CD4-positive, alpha-beta T cell (primary cell): Measurements from ENCODE around the gene DPEP3. TPM values are rescaled to one million over a fixed set of nuclear protein-coding genes. Genes with fewer than 3 reads are reported as not detected.

ENCODE experiments used
- ATAC-seq: fragments of 200-7000 bp; cut with Tn5 transposase; one replicate; pipeline ENCODE4 v1.10.0; 2022; ENCODE audit warnings: mild to moderate bottlenecking; ENCODE audit not compliant: poor library complexity
- CTCF ChIA-PET: fragments of 350-600 bp; sonication (Branson Sonifier 250); formaldehyde crosslinking; loops from one replicate; lab custom pipeline; 2021; ENCODE audit warnings: antibody characterized with exemption, inconsistent platforms; lab: Charles Lee
- POLR2A ChIA-PET: fragments of 350-600 bp; sonication (Branson Sonifier 250); formaldehyde crosslinking; loops from one replicate; lab custom pipeline; 2021; ENCODE audit warnings: antibody characterized with exemption, inconsistent platforms; lab: Charles Lee
- DNase-seq, 14 experiments: peaks; one replicate each; pipeline ENCODE4 v3.0.0-alpha.2; 2013 to 2020; ENCODE audit warnings: mixed read lengths in 2 of 14
- H3K27ac ChIP-seq, 2 donors: one replicate each; pipeline versions ENCODE4 v1.5.1 to v1.7.0; 2013; ENCODE audit warnings: low read length in 2 of 2, low read depth in 1 of 2, mild to moderate bottlenecking in 1 of 2
- H3K27me3 ChIP-seq, 2 experiments: 1 replicate in 1 of 2; 2 replicates in 1 of 2; pipeline versions ENCODE4 v1.6.1 to v1.7.0; 2013; ENCODE audit warnings: low read length in 2 of 2, control low read depth in 1 of 2, mild to moderate bottlenecking in 1 of 2, moderate library complexity in 1 of 2; ENCODE audit not compliant: insufficient read depth in 2 of 2, control insufficient read depth in 1 of 2
- H3K36me3 ChIP-seq: one replicate; pipeline ENCODE4 v1.6.1; 2013; ENCODE audit warnings: low read length, control low read depth; ENCODE audit not compliant: insufficient read depth
- H3K4me1 ChIP-seq: one replicate; pipeline ENCODE4 v1.6.1; 2013; ENCODE audit warnings: low read length, control low read depth; ENCODE audit not compliant: insufficient read depth
- H3K4me3 ChIP-seq: one replicate; pipeline ENCODE4 v1.5.1; 2013; ENCODE audit warnings: mild to moderate bottlenecking, low read length, moderate library complexity
- H3K9me3 ChIP-seq, 2 experiments: 1 replicate in 1 of 2; 2 replicates in 1 of 2; pipeline versions ENCODE4 v1.6.1 to v1.7.0; 2013; ENCODE audit warnings: low read length in 2 of 2, mild to moderate bottlenecking in 2 of 2, control low read depth in 1 of 2, moderate library complexity in 1 of 2; ENCODE audit not compliant: control insufficient read depth in 1 of 2, insufficient read depth in 1 of 2
- H3K27ac Mint-ChIP-seq: one replicate; pipeline ENCODE4 v1.8.0; 2020; ENCODE audit warnings: mixed read lengths
- H3K27me3 Mint-ChIP-seq: one replicate; pipeline ENCODE4 v1.8.0; 2021; ENCODE audit warnings: mixed read lengths
- H3K36me3 Mint-ChIP-seq: one replicate; pipeline ENCODE4 v1.8.0; 2021; ENCODE audit warnings: low read depth, mixed read lengths
- H3K4me1 Mint-ChIP-seq: one replicate; pipeline ENCODE4 v1.8.0; 2021; ENCODE audit warnings: low read depth, mixed read lengths
- H3K4me3 Mint-ChIP-seq: one replicate; pipeline ENCODE4 v1.8.0; 2020; ENCODE audit warnings: mild to moderate bottlenecking, mixed read lengths
- H3K9me3 Mint-ChIP-seq: one replicate; pipeline ENCODE4 v1.8.0; 2020; ENCODE audit warnings: mixed read lengths
- CTCF ChIP-seq: fragments of 200-600 bp; IDR thresholded peaks from one replicate; pipeline ENCODE4 v1.8.0; 2022; ENCODE audit warnings: antibody characterized with exemption, mild to moderate bottlenecking
- intact Hi-C, 2 experiments: fragments of 100-400 bp; cut with DNase I in 1 of 2; cut with micrococcal nuclease in 1 of 2; formaldehyde crosslinking; loops; one replicate each; pipeline versions ENCODE4 v1.15.1 to v1.9.0; 2023 to 2025; cut with DNase I, micrococcal nuclease
- total RNA-seq, 174 experiments: library from RNA in 2 of 174; stranded (reverse) in 2 of 174; gene quantifications; one replicate each; pipeline ENCODE4 v1.2.3 and lab custom pipeline; 2021 to 2026

DPEP3 gene
- total RNA-seq, 2 experiments from 2014 or later, result 0.53 to 0.63 TPM

GRCh38 chr16:67953641-67954375 lies 26.5 kb downstream of the DPEP3 start:
- Histone ChIP-seq H3K27ac (no peak overlapping the region), H3K36me3 (peaks cover 30% of the 10 kb centered on the region), H3K9me3 (no peaks in the 10 kb centered on the region), H3K27me3 (no peaks in the 10 kb centered on the region), H3K4me1 (no peaks in the 10 kb centered on the region), H3K4me3 (no peak overlapping the region)
- no peak for ATAC-seq
- intact Hi-C loops, result no loop called here
- TF ChIP-seq CTCF, result no peak
- Mint-ChIP-seq H3K36me3 (peaks cover 14% of the 10 kb centered on the region), H3K4me3 (no peak overlapping the region), H3K27me3 (no peaks in the 10 kb centered on the region), H3K4me1 (no peaks in the 10 kb centered on the region), H3K27ac (no peak overlapping the region), H3K9me3 (no peaks in the 10 kb centered on the region)
- no peak for DNase-seq
- ChIA-PET POLR2A (no interaction called here), CTCF (no interaction called here)

GRCh38 chr16:67951485-67951884 lies 28.8 kb downstream of the DPEP3 start:
- Histone ChIP-seq H3K36me3 (peaks cover 43% of the 10 kb centered on the region), H3K9me3 (no peaks in the 10 kb centered on the region), H3K4me1 (no peaks in the 10 kb centered on the region), H3K27me3 (no peaks in the 10 kb centered on the region), H3K27ac (no peak overlapping the region), H3K4me3 (no peak overlapping the region)
- H3K27me3 Mint-ChIP-seq, result no peaks in the 10 kb centered on the region
- H3K4me3 Mint-ChIP-seq, result no peak overlapping the region
- no peaks in the 10 kb centered on the region for H3K9me3 Mint-ChIP-seq
- ChIA-PET POLR2A (interaction anchor here (0.8 kb wide), 1 partner anchor 11 kb away, joined by 3 read pairs; no protein-coding TSS in a partner anchor), CTCF (no interaction called here)
- DNase-seq (peak in 1 of 14 experiments; percentile 8), ATAC-seq (no peak)
- peaks cover 5% of the 10 kb centered on the region for H3K36me3 Mint-ChIP-seq
- no peaks in the 10 kb centered on the region for H3K4me1 Mint-ChIP-seq
- no peak overlapping the region for H3K27ac Mint-ChIP-seq
- no peak for TF ChIP-seq CTCF
- intact Hi-C loops, result no loop called here

GRCh38 chr16:67950335-67950843 lies 29.9 kb downstream of the DPEP3 start:
- Mint-ChIP-seq H3K27ac (no peak overlapping the region), H3K27me3 (no peaks in the 10 kb centered on the region), H3K9me3 (no peaks in the 10 kb centered on the region), H3K36me3 (peaks cover 13% of the 10 kb centered on the region), H3K4me3 (no peak overlapping the region), H3K4me1 (no peaks in the 10 kb centered on the region)
- Histone ChIP-seq H3K4me3 (no peak overlapping the region), H3K4me1 (no peaks in the 10 kb centered on the region), H3K36me3 (peaks cover 54% of the 10 kb centered on the region), H3K9me3 (no peaks in the 10 kb centered on the region), H3K27me3 (no peaks in the 10 kb centered on the region), H3K27ac (no peak overlapping the region)
- intact Hi-C loops, result no loop called here
- POLR2A ChIA-PET, result interaction anchor here (0.8 kb wide), 1 partner anchor 10 kb away, joined by 3 read pairs; no protein-coding TSS in a partner anchor
- ATAC-seq (no peak), DNase-seq (peak in 1 of 14 experiments; percentile 9)
- no peak for TF ChIP-seq CTCF
- CTCF ChIA-PET, result no interaction called here
